Ectodermal cell (in vitro differentiated cells): ENCODE results near the gene ACYP1.

Experiments
- H3K27ac ChIP-seq: 2 replicates; pipeline ENCODE4 v1.7.0; 2013; ENCODE audit warnings: mild to moderate bottlenecking, low read depth, low read length; ENCODE audit not compliant: insufficient read depth, poor library complexity, severe bottlenecking
- H3K27me3 ChIP-seq: 2 replicates; pipeline ENCODE4 v1.7.0; 2013; ENCODE audit warnings: mild to moderate bottlenecking, low read length; ENCODE audit not compliant: insufficient read depth, control insufficient read depth, poor library complexity, severe bottlenecking
- H3K36me3 ChIP-seq: one replicate; pipeline ENCODE4 v1.7.0; 2013; ENCODE audit warnings: low read length; ENCODE audit not compliant: control insufficient read depth, insufficient read depth
- H3K4me1 ChIP-seq: one replicate; pipeline ENCODE4 v1.7.0; 2013; ENCODE audit warnings: low read length; ENCODE audit not compliant: control insufficient read depth, insufficient read depth
- H3K4me3 ChIP-seq: 2 replicates; pipeline ENCODE4 v1.7.0; 2013; ENCODE audit warnings: low read depth, low read length, control low read depth; ENCODE audit not compliant: insufficient read depth
- H3K9me3 ChIP-seq: 2 replicates; pipeline ENCODE4 v1.7.0; 2013; ENCODE audit warnings: mild to moderate bottlenecking, low read length, moderate library complexity; ENCODE audit not compliant: control insufficient read depth
- WGBS, 2 experiments: methylation state at CpG; one replicate each; pipeline ENCODE4 v1.1.7; 2013; ENCODE audit warnings: missing lambda C conversion rate in 2 of 2; 5-methylcytosine and 5-hydroxymethylcytosine counted together

The ACYP1 gene

DNA sequence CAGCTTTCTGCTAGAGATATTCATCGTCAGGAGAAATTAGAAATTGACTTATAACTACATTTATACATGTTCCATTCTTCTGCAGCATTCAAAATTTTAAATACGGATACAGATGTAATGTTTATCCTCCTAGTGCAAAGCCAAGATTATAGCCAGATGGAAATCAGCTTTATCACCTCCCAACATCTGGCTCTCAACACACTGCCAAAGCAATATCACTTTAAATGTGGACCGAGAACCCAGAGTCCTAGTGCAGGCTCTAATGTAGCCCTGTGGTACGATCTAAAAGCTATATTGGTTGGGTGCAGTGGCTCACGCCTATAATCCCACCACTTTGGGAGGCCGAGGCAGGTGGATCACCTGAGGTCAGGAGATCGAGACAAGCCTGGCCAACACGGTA lies 19.1 kb downstream of the ACYP1 start:
- no peaks in the 10 kb centered on the region for H3K4me1 ChIP-seq
- WGBS, 2 experiments, result 92 to 94% methylated on average over 7 to 8 of the region's 8 CpGs
- no peaks in the 10 kb centered on the region for H3K9me3 ChIP-seq
- H3K27ac ChIP-seq, result no peak overlapping the region
- H3K4me3 ChIP-seq, result no peak overlapping the region
- H3K36me3 ChIP-seq, result no peaks in the 10 kb centered on the region
- no peaks in the 10 kb centered on the region for H3K27me3 ChIP-seq

DNA sequence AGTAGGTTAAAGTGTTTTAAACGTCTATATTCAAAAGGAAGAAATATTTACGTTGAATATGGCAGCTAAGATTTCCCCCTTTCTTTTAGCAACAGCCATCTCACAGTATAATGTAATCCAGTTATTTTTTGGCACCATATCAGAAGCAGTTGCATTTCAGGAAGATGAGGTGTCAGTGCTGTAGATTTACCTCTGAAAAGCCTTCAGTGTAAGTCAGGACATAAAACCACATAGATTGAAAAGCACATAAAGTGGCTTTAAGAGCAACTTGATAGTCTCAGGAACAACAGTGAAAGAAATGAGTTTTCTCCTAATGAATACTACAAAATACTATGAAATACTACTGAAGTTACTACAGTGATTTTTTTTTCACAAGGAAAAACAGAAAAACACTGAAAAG lies 19.5 kb downstream of the ACYP1 start:
- no peaks in the 10 kb centered on the region for H3K9me3 ChIP-seq
- H3K27me3 ChIP-seq, result no peaks in the 10 kb centered on the region
- H3K27ac ChIP-seq, result no peak overlapping the region
- WGBS, 2 experiments, result 90% methylated on average over 2 of the region's 2 CpGs; no CpG with 5 or more reads in 1 of the 2 experiments
- no peaks in the 10 kb centered on the region for H3K36me3 ChIP-seq
- no peaks in the 10 kb centered on the region for H3K4me1 ChIP-seq
- no peak overlapping the region for H3K4me3 ChIP-seq

DNA sequence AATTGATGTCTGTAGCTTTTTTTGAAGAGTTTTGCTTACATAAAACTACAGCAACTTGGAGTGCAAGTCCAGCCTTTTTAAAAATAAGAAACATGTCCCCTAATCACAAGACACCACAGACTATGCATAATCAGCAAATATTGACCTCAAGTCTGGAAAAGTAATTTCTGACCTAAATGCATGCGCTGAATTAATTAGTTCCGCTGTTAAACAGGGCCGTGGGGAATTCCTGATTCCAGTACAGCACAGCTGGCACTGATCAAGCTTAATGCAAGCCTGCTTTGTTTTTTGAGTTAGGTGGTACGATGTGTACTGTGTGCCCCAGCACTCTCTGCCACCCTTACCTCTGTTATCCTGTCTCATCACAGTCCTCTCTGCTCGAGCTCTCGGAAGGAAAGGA lies 21.8 kb downstream of the ACYP1 start:
- Histone ChIP-seq H3K4me1 (no peaks in the 10 kb centered on the region), H3K9me3 (no peaks in the 10 kb centered on the region), H3K27me3 (no peaks in the 10 kb centered on the region), H3K27ac (no peak overlapping the region), H3K36me3 (no peaks in the 10 kb centered on the region), H3K4me3 (no peak overlapping the region)
- 90 to 93% methylated on average over 3 to 6 of the region's 6 CpGs for WGBS, 2 experiments

GRCh38 chr14:75041613-75042012 lies 22.2 kb downstream of the ACYP1 start:
- Histone ChIP-seq H3K4me1 (no peaks in the 10 kb centered on the region), H3K9me3 (no peaks in the 10 kb centered on the region), H3K27me3 (no peaks in the 10 kb centered on the region), H3K4me3 (no peak overlapping the region), H3K36me3 (no peaks in the 10 kb centered on the region), H3K27ac (no peak overlapping the region)
- 92 to 94% methylated on average over 4 of the region's 4 CpGs for WGBS, 2 experiments

DNA sequence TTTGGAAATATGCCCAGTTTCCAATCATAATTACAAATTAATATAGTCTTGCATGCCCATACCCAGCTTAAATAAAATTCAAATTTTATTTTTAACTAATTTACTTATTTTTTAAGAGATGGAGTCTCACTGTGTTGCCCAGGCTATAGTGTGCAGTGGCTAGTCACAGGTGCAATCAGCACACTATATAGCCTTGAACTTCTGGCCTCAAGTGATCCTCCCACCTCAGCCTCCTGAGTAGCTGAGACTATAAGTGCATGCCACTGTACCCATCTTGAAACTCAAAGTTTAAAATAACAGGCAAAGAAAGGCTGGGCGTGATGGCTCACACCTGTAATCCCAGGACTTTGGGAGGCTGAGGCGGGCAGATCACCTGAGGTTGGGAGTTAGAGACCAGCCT lies 22.9 kb downstream of the ACYP1 start:
- no peak overlapping the region for H3K4me3 ChIP-seq
- no peaks in the 10 kb centered on the region for H3K27me3 ChIP-seq
- H3K27ac ChIP-seq, result no peak overlapping the region
- no peaks in the 10 kb centered on the region for H3K9me3 ChIP-seq
- no peaks in the 10 kb centered on the region for H3K36me3 ChIP-seq
- 94 to 98% methylated on average over 2 of the region's 2 CpGs for WGBS, 2 experiments
- H3K4me1 ChIP-seq, result no peaks in the 10 kb centered on the region

DNA sequence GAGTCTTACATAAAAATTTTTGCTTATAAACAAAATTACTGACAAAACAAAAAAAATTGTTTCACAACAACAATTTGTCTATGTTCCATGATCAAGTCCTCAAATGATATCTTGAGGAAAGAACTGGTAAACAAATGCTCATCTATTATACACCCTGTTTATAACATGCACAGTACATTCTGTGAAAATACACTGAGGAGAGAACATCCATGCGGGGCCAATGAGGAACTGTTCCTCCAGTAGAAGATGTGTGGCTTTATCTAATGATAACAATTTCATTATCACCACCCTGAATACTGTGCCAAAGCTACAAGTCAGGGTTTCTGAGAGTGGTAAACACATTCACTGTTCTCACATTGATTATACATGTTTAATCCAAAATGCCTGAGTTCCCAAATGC lies 23.3 kb downstream of the ACYP1 start:
- Histone ChIP-seq H3K4me3 (no peak overlapping the region), H3K27ac (no peak overlapping the region), H3K9me3 (no peaks in the 10 kb centered on the region), H3K27me3 (no peaks in the 10 kb centered on the region), H3K36me3 (no peaks in the 10 kb centered on the region), H3K4me1 (no peaks in the 10 kb centered on the region)
- 80% methylated on average over 1 of the region's 1 CpG; no CpG with 5 or more reads in 1 of the 2 experiments for WGBS, 2 experiments

DNA sequence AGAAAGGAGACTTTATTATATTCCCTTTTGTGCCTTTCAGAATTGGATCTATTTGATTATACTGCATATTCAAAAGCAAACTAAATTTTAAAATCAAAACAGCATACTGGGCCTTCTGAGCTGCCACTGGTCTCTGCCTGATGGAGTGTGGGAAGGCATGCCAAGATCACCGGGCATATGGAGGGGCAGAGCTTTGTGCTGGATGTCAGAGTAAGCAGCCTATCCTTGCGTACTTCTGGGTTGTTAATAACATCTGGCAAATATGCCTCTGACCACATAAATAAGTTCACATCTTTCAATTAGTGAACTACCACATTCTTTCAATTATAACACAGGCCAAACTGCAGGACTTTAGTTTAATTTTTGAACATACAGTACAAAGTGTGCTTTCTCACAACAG lies 30.9 kb downstream of the ACYP1 start:
- H3K36me3 ChIP-seq, result peaks cover 7% of the 10 kb centered on the region
- 90 to 97% methylated on average over 2 of the region's 2 CpGs for WGBS, 2 experiments
- H3K27ac ChIP-seq, result no peak overlapping the region
- H3K4me1 ChIP-seq, result no peaks in the 10 kb centered on the region
- no peaks in the 10 kb centered on the region for H3K27me3 ChIP-seq
- no peaks in the 10 kb centered on the region for H3K9me3 ChIP-seq
- no peak overlapping the region for H3K4me3 ChIP-seq

DNA sequence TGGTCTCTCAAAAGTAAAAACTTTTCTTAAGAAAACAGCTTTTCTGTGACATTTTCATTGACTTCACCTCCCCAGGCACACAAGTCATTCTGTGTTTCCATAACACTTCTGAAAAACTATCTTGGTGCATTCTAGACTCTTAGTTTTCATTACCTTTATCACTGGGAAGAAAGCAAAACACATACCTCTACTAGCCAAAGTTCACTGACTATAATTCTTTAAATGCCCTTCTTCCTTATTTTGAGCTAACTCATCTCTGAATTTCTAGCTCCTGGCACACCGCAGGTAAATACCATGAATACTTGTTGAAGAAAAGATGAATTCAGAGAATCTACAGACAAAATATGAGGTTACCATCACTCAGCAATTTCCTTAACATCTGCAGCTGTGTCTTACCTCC lies 33.7 kb downstream of the ACYP1 start:
- Histone ChIP-seq H3K27me3 (no peaks in the 10 kb centered on the region), H3K36me3 (peaks cover 7% of the 10 kb centered on the region), H3K4me3 (no peak overlapping the region), H3K4me1 (no peaks in the 10 kb centered on the region), H3K27ac (no peak overlapping the region), H3K9me3 (no peaks in the 10 kb centered on the region)
- WGBS, 2 experiments, result 0% methylated on average over 1 of the region's 1 CpG

GRCh38 chr14:75025876-75026275 lies 37.9 kb downstream of the ACYP1 start:
- 81 to 95% methylated on average over 2 of the region's 2 CpGs for WGBS, 2 experiments
- no peak overlapping the region for H3K27ac ChIP-seq
- H3K4me3 ChIP-seq, result no peak overlapping the region
- H3K4me1 ChIP-seq, result no peaks in the 10 kb centered on the region
- H3K36me3 ChIP-seq, result peaks cover 16% of the 10 kb centered on the region
- H3K27me3 ChIP-seq, result no peaks in the 10 kb centered on the region
- H3K9me3 ChIP-seq, result no peaks in the 10 kb centered on the region

DNA sequence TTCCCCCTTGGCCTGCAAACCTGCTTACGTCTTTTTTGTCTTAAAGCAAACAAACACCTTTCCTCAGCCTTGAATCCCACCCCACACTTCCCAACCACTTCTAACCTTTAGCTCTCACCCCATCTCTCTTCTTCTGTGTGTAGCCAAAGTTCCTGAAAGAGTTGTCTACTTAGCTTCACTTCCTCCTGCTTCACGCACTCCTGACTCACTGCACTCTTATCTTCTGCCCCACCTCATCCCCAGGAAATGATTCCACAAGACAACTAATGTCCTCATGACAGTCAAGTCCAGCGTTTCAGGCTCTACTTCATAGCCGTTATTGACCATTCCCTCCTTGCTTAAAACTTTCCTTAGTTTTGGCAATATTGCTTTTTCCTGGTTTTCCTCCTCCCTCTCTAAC lies 38.7 kb downstream of the ACYP1 start:
- H3K4me3 ChIP-seq, result no peak overlapping the region

GRCh38 chr14:75023108-75023507 lies 40.7 kb downstream of the ACYP1 start:
- no peaks in the 10 kb centered on the region for H3K4me1 ChIP-seq
- 73 to 79% methylated on average over 1 of the region's 1 CpG for WGBS, 2 experiments

More for the DNA sequence above, 38.7 kb downstream of the ACYP1 start:
- no peaks in the 10 kb centered on the region for H3K27me3 ChIP-seq
- H3K27ac ChIP-seq, result no peak overlapping the region
- H3K4me1 ChIP-seq, result no peaks in the 10 kb centered on the region
- WGBS, 2 experiments, result 91 to 92% methylated on average over 4 of the region's 4 CpGs
- peaks cover 16% of the 10 kb centered on the region for H3K36me3 ChIP-seq
- no peaks in the 10 kb centered on the region for H3K9me3 ChIP-seq

More at GRCh38 chr14:75023108-75023507, 40.7 kb downstream of the ACYP1 start:
- no peak overlapping the region for H3K27ac ChIP-seq
- H3K36me3 ChIP-seq, result peaks cover 20% of the 10 kb centered on the region
- no peaks in the 10 kb centered on the region for H3K27me3 ChIP-seq
- no peaks in the 10 kb centered on the region for H3K9me3 ChIP-seq
- H3K4me3 ChIP-seq, result no peak overlapping the region
